Limb (tissue), 2 donors: ENCODE results near the gene CDC42BPA.
"Not testable (repeated sequence)": the region's sequence is repeated elsewhere in the genome, so short reads cannot be mapped to it uniquely, and the experiment has no call there.

Experiments
- DNase-seq, 2 donors: peaks; one replicate each; pipeline ENCODE4 v3.0.0-alpha.2; 2016; ENCODE audit errors: extremely low spot score in 2 of 2

Gene CDC42BPA

GRCh38 chr1:227134686-227135314, 183.5 kb downstream of the CDC42BPA start:
- no peak for DNase-seq

GRCh38 chr1:227132695-227133094, 185.6 kb downstream of the CDC42BPA start:
- DNase-seq = not testable (repeated sequence)

- DNase-seq = no peak
Observed at GRCh38 chr1:227131193-227131592, 187.1 kb downstream of the CDC42BPA start.

- no peak for DNase-seq
Observed at GRCh38 chr1:227127891-227128290, 190.4 kb downstream of the CDC42BPA start.

- no peak for DNase-seq
Observed at GRCh38 chr1:227125929-227126545, 192.3 kb downstream of the CDC42BPA start.

GRCh38 chr1:227124473-227124872, 193.8 kb downstream of the CDC42BPA start:
- no peak for DNase-seq

GRCh38 chr1:227120826-227121225, 197.5 kb downstream of the CDC42BPA start:
- DNase-seq = no peak

GRCh38 chr1:227112538-227112937, 205.8 kb downstream of the CDC42BPA start:
- no peak for DNase-seq

GRCh38 chr1:227111782-227112181, 206.5 kb downstream of the CDC42BPA start:
- DNase-seq = no peak

- DNase-seq = not testable (repeated sequence)
Observed at GRCh38 chr1:227105291-227105690, 213.0 kb downstream of the CDC42BPA start.

- no peak for DNase-seq
Observed at GRCh38 chr1:227102056-227102455, 216.2 kb downstream of the CDC42BPA start.

GRCh38 chr1:227094249-227094966, 223.9 kb downstream of the CDC42BPA start:
- DNase-seq = no peak

GRCh38 chr1:227093309-227093708, 225.0 kb downstream of the CDC42BPA start:
- no peak for DNase-seq

GRCh38 chr1:227092069-227092468, 226.2 kb downstream of the CDC42BPA start:
- DNase-seq = no peak

- DNase-seq = no peak
Observed at GRCh38 chr1:227086636-227087035, 231.7 kb downstream of the CDC42BPA start.

- DNase-seq = no peak
Observed at GRCh38 chr1:227082999-227083746, 235.1 kb downstream of the CDC42BPA start.

- no peak for DNase-seq
Observed at GRCh38 chr1:227077783-227078182, 240.5 kb downstream of the CDC42BPA start.

GRCh38 chr1:227073786-227074185, 244.5 kb downstream of the CDC42BPA start:
- no peak for DNase-seq

GRCh38 chr1:227072991-227073390, 245.3 kb downstream of the CDC42BPA start:
- no peak for DNase-seq

GRCh38 chr1:227071895-227072587, 246.3 kb downstream of the CDC42BPA start:
- no peak for DNase-seq

- no peak for DNase-seq
Observed at GRCh38 chr1:227070638-227071285, 247.5 kb downstream of the CDC42BPA start.
